ENCODE results near the gene KAZN. TPM values are rescaled to one million over a fixed set of nuclear protein-coding genes. Genes with fewer than 3 reads are reported as not detected.

The KAZN gene
- total RNA-seq, 1 experiment from 2014 or later: 2.4 TPM

GRCh38 chr1:15089258-15089992 lies 490.9 kb downstream of the KAZN start:
- peaks cover 23% of the 10 kb centered on the region for H3K4me1 ChIP-seq
- ChIA-PET CTCF (interaction anchor here (0.7 to 2.4 kb wide), 3 partner anchors 9 to 284 kb away, joined by 3 to 7 read pairs (median 6); no protein-coding TSS in a partner anchor), POLR2A (no interaction called here)
- H3K27me3 ChIP-seq (replicated peaks; ENCODE audit: control insufficient read depth, insufficient read depth, low read length): no peaks in the 10 kb centered on the region
- peak overlapping the region; percentile 99 for H3K27ac Mint-ChIP-seq (ENCODE audit: unreplicated experiment)
- no peak for DNase-seq
- no peaks in the 10 kb centered on the region for H3K9me3 Mint-ChIP-seq (ENCODE audit: unreplicated experiment)
- H3K4me3 Mint-ChIP-seq (ENCODE audit: unreplicated experiment): no peak overlapping the region
- no TSS peak for BruUV-seq (replicated peaks)
- intact Hi-C loops (cut with micrococcal nuclease; ENCODE audit: unreplicated experiment): no loop called here
- no peak overlapping the region for H3K4me3 ChIP-seq (ENCODE audit: low read depth, low read length)
- TF ChIP-seq, protein P1, sequence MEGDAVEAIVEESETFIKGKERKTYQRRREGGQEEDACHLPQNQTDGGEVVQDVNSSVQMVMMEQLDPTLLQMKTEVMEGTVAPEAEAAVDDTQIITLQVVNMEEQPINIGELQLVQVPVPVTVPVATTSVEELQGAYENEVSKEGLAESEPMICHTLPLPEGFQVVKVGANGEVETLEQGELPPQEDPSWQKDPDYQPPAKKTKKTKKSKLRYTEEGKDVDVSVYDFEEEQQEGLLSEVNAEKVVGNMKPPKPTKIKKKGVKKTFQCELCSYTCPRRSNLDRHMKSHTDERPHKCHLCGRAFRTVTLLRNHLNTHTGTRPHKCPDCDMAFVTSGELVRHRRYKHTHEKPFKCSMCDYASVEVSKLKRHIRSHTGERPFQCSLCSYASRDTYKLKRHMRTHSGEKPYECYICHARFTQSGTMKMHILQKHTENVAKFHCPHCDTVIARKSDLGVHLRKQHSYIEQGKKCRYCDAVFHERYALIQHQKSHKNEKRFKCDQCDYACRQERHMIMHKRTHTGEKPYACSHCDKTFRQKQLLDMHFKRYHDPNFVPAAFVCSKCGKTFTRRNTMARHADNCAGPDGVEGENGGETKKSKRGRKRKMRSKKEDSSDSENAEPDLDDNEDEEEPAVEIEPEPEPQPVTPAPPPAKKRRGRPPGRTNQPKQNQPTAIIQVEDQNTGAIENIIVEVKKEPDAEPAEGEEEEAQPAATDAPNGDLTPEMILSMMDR (IDR thresholded peaks at IDR 0.05; ENCODE audit: insufficient read depth in 1 of 2, low read depth in 1 of 2, low read length in 1 of 2, severe bottlenecking in 1 of 2, unreplicated experiment in 1 of 2): no peak
- H3K36me3 ChIP-seq (ENCODE audit: control insufficient read depth, insufficient read depth, low read length): no peaks in the 10 kb centered on the region
- H3K27me3 Mint-ChIP-seq (ENCODE audit: insufficient read depth, unreplicated experiment): no peaks in the 10 kb centered on the region
- peaks cover 25% of the 10 kb centered on the region for H3K4me1 Mint-ChIP-seq (ENCODE audit: low read depth, unreplicated experiment)
- no peaks in the 10 kb centered on the region for H3K9me3 ChIP-seq
- no peaks in the 10 kb centered on the region for H3K36me3 Mint-ChIP-seq (ENCODE audit: insufficient read depth, unreplicated experiment)

DNA sequence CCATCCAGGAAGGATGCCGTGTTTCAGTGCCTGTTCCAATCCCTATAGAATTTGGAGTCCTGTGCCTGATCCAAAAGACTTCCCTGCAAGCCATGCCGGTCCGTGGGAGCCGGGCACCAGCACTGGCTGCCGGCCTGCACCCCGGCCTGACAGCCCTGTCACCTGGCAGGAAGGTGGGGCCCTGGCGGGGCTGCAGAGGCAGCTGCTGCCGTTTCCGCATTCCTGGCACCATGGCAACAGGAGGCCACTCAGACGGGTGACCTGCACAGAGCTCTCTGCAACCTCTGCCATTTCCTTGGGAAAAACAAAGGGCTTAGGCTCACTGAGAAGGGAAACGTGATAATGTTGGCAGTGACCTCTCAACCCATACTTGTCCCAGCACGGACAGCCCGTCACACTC lies 491.9 kb downstream of the KAZN start:
- Mint-ChIP-seq H3K27me3 (ENCODE audit: insufficient read depth, unreplicated experiment) (no peaks in the 10 kb centered on the region), H3K4me3 (ENCODE audit: unreplicated experiment) (peak overlapping the region; percentile 75), H3K4me1 (ENCODE audit: low read depth, unreplicated experiment) (peaks cover 25% of the 10 kb centered on the region), H3K9me3 (ENCODE audit: unreplicated experiment) (no peaks in the 10 kb centered on the region), H3K36me3 (ENCODE audit: insufficient read depth, unreplicated experiment) (no peaks in the 10 kb centered on the region), H3K27ac (ENCODE audit: unreplicated experiment) (peak overlapping the region; percentile 99)
- peak; percentile 89 to 90 for DNase-seq
- TF ChIP-seq, protein P1 (IDR thresholded peaks at IDR 0.05; ENCODE audit: insufficient read depth in 1 of 2, low read depth in 1 of 2, low read length in 1 of 2, severe bottlenecking in 1 of 2, unreplicated experiment in 1 of 2): no peak
- Histone ChIP-seq H3K36me3 (ENCODE audit: control insufficient read depth, insufficient read depth, low read length) (no peaks in the 10 kb centered on the region), H3K27me3 (replicated peaks; ENCODE audit: control insufficient read depth, insufficient read depth, low read length) (no peaks in the 10 kb centered on the region), H3K9me3 (no peaks in the 10 kb centered on the region), H3K4me3 (ENCODE audit: low read depth, low read length) (0 out of 2 replicates have a peak overlapping the region, but pooled peaks have one; percentile 4), H3K4me1 (peaks cover 23% of the 10 kb centered on the region)
- ChIA-PET CTCF (interaction anchor here (0.6 to 2.4 kb wide), 3 partner anchors 8 to 174 kb away, joined by 3 to 7 read pairs (median 7); no protein-coding TSS in a partner anchor), POLR2A (interaction anchor here (0.6 kb wide), 1 partner anchor 736 kb away, joined by 4 read pairs; no protein-coding TSS in a partner anchor)
- intact Hi-C loops (cut with micrococcal nuclease; ENCODE audit: unreplicated experiment): no loop called here
- no TSS peak for BruUV-seq (replicated peaks)

DNA sequence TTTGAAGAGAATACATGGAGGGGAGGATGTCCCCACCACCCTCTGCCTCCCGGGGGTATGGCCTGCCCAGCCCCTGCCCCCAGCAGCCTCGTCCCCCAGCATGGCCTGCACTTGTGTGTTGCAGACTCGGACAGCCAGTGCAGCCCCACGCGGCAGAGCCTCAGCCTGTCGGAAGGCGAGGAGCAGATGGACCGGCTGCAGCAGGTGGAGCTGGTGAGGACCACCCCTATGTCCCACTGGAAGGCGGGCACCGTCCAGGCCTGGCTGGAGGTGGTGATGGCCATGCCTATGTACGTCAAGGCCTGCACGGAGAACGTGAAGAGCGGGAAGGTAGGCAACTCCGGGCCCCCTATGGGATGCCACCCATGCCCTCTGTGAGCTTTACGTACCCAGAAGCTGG lies 495.6 kb downstream of the KAZN start:
- Mint-ChIP-seq H3K27ac (ENCODE audit: unreplicated experiment) (no peak overlapping the region), H3K9me3 (ENCODE audit: unreplicated experiment) (no peaks in the 10 kb centered on the region), H3K36me3 (ENCODE audit: insufficient read depth, unreplicated experiment) (no peaks in the 10 kb centered on the region), H3K4me1 (ENCODE audit: low read depth, unreplicated experiment) (peaks cover 20% of the 10 kb centered on the region), H3K27me3 (ENCODE audit: insufficient read depth, unreplicated experiment) (peaks cover 2% of the 10 kb centered on the region), H3K4me3 (ENCODE audit: unreplicated experiment) (no peak overlapping the region)
- ChIA-PET CTCF (no interaction called here), POLR2A (no interaction called here)
- Histone ChIP-seq H3K9me3 (no peaks in the 10 kb centered on the region), H3K4me3 (ENCODE audit: low read depth, low read length) (no peak overlapping the region), H3K36me3 (ENCODE audit: control insufficient read depth, insufficient read depth, low read length) (no peaks in the 10 kb centered on the region), H3K4me1 (peaks cover 18% of the 10 kb centered on the region), H3K27me3 (replicated peaks; ENCODE audit: control insufficient read depth, insufficient read depth, low read length) (no peaks in the 10 kb centered on the region)
- TF ChIP-seq, protein P1 (IDR thresholded peaks at IDR 0.05; ENCODE audit: insufficient read depth in 1 of 2, low read depth in 1 of 2, low read length in 1 of 2, severe bottlenecking in 1 of 2, unreplicated experiment in 1 of 2): no peak
- intact Hi-C loops (cut with micrococcal nuclease; ENCODE audit: unreplicated experiment): no loop called here
- BruUV-seq (replicated peaks): no TSS peak
- DNase-seq: no peak

Measured in Caco-2 (cell line).